Measurements from ENCODE around the gene AICDA. TPM values are rescaled to one million over a fixed set of nuclear protein-coding genes. Genes with fewer than 3 reads are reported as not detected.
"Not testable (repeated sequence)": the region's sequence is repeated elsewhere in the genome, so short reads cannot be mapped to it uniquely, and the experiment has no call there.

AICDA gene
- total RNA-seq, 1 experiment from 2014 or later = not detected

DNA sequence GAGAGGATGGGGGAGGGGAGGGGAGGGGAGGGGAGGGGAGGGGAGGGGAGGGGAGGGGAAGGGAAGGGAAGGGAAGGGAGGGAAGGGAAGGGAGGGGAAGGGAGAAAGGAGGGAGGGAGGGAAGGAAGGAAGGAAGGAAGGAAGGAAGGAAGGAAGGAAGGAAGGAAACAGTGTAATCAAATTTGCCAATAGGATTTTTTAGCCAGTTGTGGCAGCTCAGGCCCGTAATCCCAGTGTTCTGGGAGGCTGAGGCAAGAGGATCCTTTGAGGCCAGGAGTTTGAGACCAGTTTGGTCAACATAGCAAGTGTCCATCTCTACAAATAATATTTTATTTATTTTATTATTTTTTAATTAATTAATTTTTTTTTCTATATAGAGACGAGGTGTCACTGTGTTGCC is 19.4 kb downstream of the AICDA start:
- H3K27ac ChIP-seq (ENCODE audit: low read length) = no peak overlapping the region
- POLR2A ChIA-PET = no interaction called here
- H3K4me1 ChIP-seq (ENCODE audit: control insufficient read depth, insufficient read depth, low read length) = no peaks in the 10 kb centered on the region
- CTCF ChIA-PET = no interaction called here
- no peaks in the 10 kb centered on the region for H3K36me3 ChIP-seq (ENCODE audit: control insufficient read depth, insufficient read depth, low read length)
- intact Hi-C loops (cut with micrococcal nuclease; ENCODE audit: unreplicated experiment) = no loop called here
- in situ Hi-C loops (cut with HindIII; ENCODE audit: low pct_unique_long_range_greater_than_20kb, low sequenced_read_pairs) = no loop called here
- no peaks in the 10 kb centered on the region for H3K9me3 ChIP-seq (ENCODE audit: control insufficient read depth, insufficient read depth, low read depth, low read length)
- TF ChIP-seq TCF7L2 (IDR thresholded peaks at IDR 0.05; ENCODE audit: low read depth, low read length) (no peak), POLR2AphosphoS5 (IDR thresholded peaks at IDR 0.05; ENCODE audit: low read depth, low read length) (no peak)
- DNase-seq (ENCODE audit: low read depth, low spot score) = no peak
- H3K27me3 ChIP-seq (ENCODE audit: control insufficient read depth, insufficient read depth, low read length) = no peaks in the 10 kb centered on the region
- H3K4me3 ChIP-seq (ENCODE audit: low read depth in 2 of 2, low read length in 2 of 2) = no peak overlapping the region
- ATAC-seq = no peak
- no TSS peak for BruUV-seq (replicated peaks)

DNA sequence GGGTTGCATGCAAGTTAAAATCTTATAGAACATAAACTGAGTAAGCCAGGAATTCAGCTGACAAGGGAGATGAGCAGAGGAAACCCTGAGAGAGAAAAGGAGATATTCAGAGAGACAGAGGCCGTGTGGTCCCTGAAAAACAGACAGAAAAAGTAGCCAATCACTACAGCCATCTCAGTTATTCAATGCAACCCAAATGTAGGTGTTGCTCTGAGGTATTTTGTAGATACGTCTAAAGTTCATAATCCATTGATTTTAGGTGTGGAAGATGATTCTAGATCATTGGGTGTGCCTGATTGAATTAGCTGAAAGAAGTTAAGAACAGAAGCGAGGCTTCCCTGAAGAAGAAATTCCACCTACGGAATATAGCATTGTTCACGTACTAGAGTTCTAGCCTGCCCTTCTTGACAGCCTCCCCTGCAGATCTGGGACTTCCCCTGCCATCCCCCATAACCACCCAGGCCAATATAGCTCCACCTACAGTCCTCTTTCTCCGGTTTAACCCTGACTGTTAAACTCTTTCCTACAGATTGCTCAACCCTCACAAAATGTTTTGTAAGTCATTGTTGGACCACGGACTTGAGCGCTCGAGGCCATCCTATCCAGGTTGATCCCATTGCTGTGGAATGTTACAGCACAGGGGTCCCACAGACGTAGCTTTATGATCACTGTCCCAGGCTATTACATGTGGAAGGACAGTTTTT is 21.7 kb downstream of the AICDA start:
- ChIA-PET POLR2A (interaction anchor here (0.7 kb wide), 1 partner anchor 11 kb away, joined by 3 read pairs; no protein-coding TSS in a partner anchor), CTCF (no interaction called here)
- BruUV-seq (replicated peaks) = no TSS peak

DNA sequence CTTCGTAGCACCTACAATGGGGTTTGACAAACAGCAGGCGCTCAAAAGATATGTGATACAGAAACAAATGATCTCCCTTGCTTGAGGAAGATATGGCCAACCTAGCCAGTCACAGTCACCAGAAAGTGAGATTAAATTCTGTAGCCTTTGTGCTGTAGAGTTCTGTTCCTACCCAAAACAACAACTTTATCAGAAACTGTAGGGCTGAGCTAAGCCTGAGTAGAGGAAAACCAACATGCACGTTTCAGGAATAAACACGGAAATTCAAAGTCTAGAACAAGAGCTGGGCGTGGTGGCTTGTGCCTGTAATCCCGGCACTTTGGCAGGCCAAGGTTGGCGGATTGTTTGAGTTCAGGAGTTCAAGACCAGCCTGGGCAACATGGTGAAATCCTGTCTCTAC is 23.0 kb downstream of the AICDA start:
- in situ Hi-C loops (cut with HindIII; ENCODE audit: low pct_unique_long_range_greater_than_20kb, low sequenced_read_pairs) (no loop called here), intact Hi-C loops (cut with micrococcal nuclease; ENCODE audit: unreplicated experiment) (no loop called here)
- no peaks in the 10 kb centered on the region for H3K4me1 ChIP-seq (ENCODE audit: control insufficient read depth, insufficient read depth, low read length)
- no peak overlapping the region for H3K27ac ChIP-seq (ENCODE audit: low read length)
- POLR2A ChIA-PET = no interaction called here
- no peak overlapping the region for H3K4me3 ChIP-seq (ENCODE audit: low read depth in 2 of 2, low read length in 2 of 2)
- CTCF ChIA-PET = no interaction called here
- no peaks in the 10 kb centered on the region for H3K36me3 ChIP-seq (ENCODE audit: control insufficient read depth, insufficient read depth, low read length)
- TF ChIP-seq, protein P1, sequence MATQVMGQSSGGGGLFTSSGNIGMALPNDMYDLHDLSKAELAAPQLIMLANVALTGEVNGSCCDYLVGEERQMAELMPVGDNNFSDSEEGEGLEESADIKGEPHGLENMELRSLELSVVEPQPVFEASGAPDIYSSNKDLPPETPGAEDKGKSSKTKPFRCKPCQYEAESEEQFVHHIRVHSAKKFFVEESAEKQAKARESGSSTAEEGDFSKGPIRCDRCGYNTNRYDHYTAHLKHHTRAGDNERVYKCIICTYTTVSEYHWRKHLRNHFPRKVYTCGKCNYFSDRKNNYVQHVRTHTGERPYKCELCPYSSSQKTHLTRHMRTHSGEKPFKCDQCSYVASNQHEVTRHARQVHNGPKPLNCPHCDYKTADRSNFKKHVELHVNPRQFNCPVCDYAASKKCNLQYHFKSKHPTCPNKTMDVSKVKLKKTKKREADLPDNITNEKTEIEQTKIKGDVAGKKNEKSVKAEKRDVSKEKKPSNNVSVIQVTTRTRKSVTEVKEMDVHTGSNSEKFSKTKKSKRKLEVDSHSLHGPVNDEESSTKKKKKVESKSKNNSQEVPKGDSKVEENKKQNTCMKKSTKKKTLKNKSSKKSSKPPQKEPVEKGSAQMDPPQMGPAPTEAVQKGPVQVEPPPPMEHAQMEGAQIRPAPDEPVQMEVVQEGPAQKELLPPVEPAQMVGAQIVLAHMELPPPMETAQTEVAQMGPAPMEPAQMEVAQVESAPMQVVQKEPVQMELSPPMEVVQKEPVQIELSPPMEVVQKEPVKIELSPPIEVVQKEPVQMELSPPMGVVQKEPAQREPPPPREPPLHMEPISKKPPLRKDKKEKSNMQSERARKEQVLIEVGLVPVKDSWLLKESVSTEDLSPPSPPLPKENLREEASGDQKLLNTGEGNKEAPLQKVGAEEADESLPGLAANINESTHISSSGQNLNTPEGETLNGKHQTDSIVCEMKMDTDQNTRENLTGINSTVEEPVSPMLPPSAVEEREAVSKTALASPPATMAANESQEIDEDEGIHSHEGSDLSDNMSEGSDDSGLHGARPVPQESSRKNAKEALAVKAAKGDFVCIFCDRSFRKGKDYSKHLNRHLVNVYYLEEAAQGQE (IDR thresholded peaks at IDR 0.05; ENCODE audit: insufficient read depth in 1 of 2, low read depth in 2 of 2, low read length in 1 of 2) = no peak
- TF ChIP-seq POLR2AphosphoS5 (IDR thresholded peaks at IDR 0.05; ENCODE audit: low read depth, low read length) = no peak
- TF ChIP-seq, protein P2, sequence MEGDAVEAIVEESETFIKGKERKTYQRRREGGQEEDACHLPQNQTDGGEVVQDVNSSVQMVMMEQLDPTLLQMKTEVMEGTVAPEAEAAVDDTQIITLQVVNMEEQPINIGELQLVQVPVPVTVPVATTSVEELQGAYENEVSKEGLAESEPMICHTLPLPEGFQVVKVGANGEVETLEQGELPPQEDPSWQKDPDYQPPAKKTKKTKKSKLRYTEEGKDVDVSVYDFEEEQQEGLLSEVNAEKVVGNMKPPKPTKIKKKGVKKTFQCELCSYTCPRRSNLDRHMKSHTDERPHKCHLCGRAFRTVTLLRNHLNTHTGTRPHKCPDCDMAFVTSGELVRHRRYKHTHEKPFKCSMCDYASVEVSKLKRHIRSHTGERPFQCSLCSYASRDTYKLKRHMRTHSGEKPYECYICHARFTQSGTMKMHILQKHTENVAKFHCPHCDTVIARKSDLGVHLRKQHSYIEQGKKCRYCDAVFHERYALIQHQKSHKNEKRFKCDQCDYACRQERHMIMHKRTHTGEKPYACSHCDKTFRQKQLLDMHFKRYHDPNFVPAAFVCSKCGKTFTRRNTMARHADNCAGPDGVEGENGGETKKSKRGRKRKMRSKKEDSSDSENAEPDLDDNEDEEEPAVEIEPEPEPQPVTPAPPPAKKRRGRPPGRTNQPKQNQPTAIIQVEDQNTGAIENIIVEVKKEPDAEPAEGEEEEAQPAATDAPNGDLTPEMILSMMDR (IDR thresholded peaks at IDR 0.05) = no peak
- TF ChIP-seq SIN3A (IDR thresholded peaks at IDR 0.05; ENCODE audit: borderline replicate concordance, insufficient read depth, low read depth, low read length) = no peak
- no peak for TF ChIP-seq TCF7L2 (IDR thresholded peaks at IDR 0.05; ENCODE audit: low read depth, low read length)
- no TSS peak for BruUV-seq (replicated peaks)
- ATAC-seq (no peak), DNase-seq (ENCODE audit: low read depth, low spot score) (no peak)
- H3K9me3 ChIP-seq (ENCODE audit: control insufficient read depth, insufficient read depth, low read depth, low read length) = no peaks in the 10 kb centered on the region
- H3K27me3 ChIP-seq (ENCODE audit: control insufficient read depth, insufficient read depth, low read length) = no peaks in the 10 kb centered on the region

More for the DNA sequence above, 21.7 kb downstream of the AICDA start:
- intact Hi-C loops (cut with micrococcal nuclease; ENCODE audit: unreplicated experiment) = no loop called here
- Histone ChIP-seq H3K4me3 (ENCODE audit: low read depth in 2 of 2, low read length in 2 of 2) (no peak overlapping the region), H3K36me3 (ENCODE audit: control insufficient read depth, insufficient read depth, low read length) (no peaks in the 10 kb centered on the region), H3K27ac (ENCODE audit: low read length) (no peak overlapping the region), H3K9me3 (ENCODE audit: control insufficient read depth, insufficient read depth, low read depth, low read length) (no peaks in the 10 kb centered on the region), H3K27me3 (ENCODE audit: control insufficient read depth, insufficient read depth, low read length) (no peaks in the 10 kb centered on the region), H3K4me1 (ENCODE audit: control insufficient read depth, insufficient read depth, low read length) (no peaks in the 10 kb centered on the region)
- in situ Hi-C loops (cut with HindIII; ENCODE audit: low pct_unique_long_range_greater_than_20kb, low sequenced_read_pairs) = no loop called here
- DNase-seq (ENCODE audit: low read depth, low spot score) (no peak), ATAC-seq (no peak)
- TF ChIP-seq POLR2AphosphoS5 (IDR thresholded peaks at IDR 0.05; ENCODE audit: low read depth, low read length) = no peak
- TF ChIP-seq TCF7L2 (IDR thresholded peaks at IDR 0.05; ENCODE audit: low read depth, low read length) = no peak
- TF ChIP-seq, protein P2 (IDR thresholded peaks at IDR 0.05) = no peak

DNA sequence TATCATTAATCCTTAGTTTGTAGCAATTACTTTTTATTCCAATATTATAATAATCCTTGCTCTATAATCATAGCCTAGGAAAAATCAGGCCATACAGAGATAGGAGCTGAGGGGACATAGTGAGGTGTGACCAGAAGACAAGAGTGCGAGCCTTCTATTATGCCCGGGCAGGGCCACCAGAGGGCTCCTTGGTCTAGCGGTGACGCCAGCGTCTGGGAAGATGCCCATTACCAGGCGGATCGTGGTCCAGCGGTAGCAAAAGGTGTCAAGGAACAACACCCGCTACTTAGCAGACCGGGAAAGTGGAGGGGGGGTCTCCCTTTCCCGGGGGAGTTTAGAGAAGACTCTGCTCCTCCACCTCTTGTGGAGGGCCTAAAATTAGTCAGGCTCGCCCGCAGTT is 28.2 kb downstream of the AICDA start:
- POLR2A ChIA-PET; H3K27ac ChIP-seq (ENCODE audit: low read length); ATAC-seq; DNase-seq (ENCODE audit: low read depth, low spot score); H3K4me3 ChIP-seq (ENCODE audit: low read depth in 2 of 2, low read length in 2 of 2); intact Hi-C loops (cut with micrococcal nuclease; ENCODE audit: unreplicated experiment); H3K36me3 ChIP-seq (ENCODE audit: control insufficient read depth, insufficient read depth, low read length); in situ Hi-C loops (cut with HindIII; ENCODE audit: low pct_unique_long_range_greater_than_20kb, low sequenced_read_pairs); H3K9me3 ChIP-seq (ENCODE audit: control insufficient read depth, insufficient read depth, low read depth, low read length); CTCF ChIA-PET; H3K4me1 ChIP-seq (ENCODE audit: control insufficient read depth, insufficient read depth, low read length); BruUV-seq (replicated peaks); H3K27me3 ChIP-seq (ENCODE audit: control insufficient read depth, insufficient read depth, low read length): not testable (repeated sequence)

Measured in Panc1 (cell line).